ENCODE measurements around the gene MERTK.
"Not testable (repeated sequence)": the region's sequence is repeated elsewhere in the genome, so short reads cannot be mapped to it uniquely, and the experiment has no call there.

MERTK gene

GRCh38 chr2:111910609-111911277, 12.3 kb downstream of the MERTK start:
- DNase-seq = no peak

- DNase-seq = not testable (repeated sequence)
Measured at GRCh38 chr2:111911295-111911977, 13.0 kb downstream of the MERTK start.

DNA sequence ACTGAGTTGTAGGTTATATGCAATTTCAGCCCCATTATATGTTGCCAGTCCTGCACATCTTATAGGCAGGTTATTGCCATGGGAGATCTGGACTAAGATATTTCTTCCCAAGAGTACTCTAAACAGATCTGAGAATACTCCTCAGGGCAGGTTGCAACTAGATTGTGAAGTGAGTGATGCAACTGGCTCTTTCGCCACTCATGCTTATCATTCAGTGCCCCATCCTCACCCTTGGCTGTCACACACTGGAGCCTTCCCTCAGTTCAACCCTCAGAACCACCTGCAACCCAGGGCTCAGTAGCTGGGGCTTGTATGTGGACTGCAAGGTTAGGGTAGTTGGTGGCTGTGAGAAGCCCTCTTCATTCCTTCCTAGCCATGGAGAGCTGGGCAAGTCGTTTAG, 14.1 kb downstream of the MERTK start:
- DNase-seq = no peak

DNA sequence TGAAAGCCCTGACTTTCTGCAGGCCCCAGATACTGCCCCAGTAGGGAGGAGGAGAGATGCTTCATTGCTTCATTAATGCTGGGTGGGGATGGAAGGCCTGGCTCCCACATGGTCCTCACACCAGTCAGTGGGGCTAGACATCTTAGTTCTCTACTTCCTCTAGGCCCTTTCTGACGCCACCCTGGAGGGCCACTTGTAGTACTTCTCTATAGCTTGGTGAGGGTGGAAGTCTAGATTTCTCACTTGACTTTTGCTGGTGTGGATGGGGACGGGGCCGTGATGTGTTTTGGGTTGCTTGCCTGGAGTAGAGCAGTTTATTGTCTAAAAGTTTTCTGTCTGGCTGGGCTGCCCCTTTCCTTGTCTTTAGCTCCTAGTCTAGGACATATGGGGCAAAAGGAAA, 18.7 kb downstream of the MERTK start:
- no peak for DNase-seq

GRCh38 chr2:111918383-111918806, 20.0 kb downstream of the MERTK start:
- no peak for DNase-seq

GRCh38 chr2:111919365-111919764, 21.0 kb downstream of the MERTK start:
- DNase-seq = no peak

DNA sequence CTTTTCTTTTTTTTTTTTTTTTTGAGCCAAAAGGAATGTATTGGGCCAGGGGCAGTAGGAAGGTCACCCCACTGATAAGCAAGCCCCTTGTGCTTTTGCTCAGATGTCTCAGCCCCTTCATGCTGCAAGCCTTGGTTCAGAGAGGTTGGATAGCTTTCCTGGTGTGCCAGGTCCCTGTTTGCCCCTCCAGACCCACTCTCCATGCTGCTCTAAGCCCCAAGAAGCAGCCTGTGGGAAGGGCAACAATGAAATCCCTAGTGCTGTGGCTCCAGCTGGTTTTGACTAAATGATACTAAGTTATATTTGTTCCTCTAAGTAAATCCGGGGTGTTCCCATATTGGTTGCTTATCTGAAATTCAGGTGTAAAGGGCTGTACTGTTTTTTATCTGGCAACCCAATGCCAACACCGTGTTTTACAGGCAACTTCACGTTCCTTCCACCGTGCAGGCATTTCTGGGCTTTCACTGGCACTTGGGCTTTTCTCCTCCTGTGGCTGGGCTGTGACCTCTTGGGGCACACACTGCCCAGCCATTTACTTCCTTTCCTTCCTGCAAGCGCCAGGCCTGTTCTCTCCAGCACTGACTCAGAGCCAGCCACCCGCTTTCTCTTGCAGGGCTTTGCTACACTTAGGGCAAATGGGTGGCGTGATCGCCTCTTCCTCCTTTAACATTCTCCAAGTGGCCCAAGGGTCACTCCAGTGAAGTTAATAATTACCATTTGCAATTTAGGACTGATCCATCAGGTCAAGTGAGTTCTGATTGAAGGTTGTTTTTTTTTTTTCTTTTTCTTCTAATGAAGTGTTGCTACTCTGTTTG, 21.6 kb downstream of the MERTK start:
- no peak for DNase-seq

- no peak for DNase-seq
Measured at GRCh38 chr2:111923276-111923804, 24.9 kb downstream of the MERTK start.

- DNase-seq = no peak
Measured at GRCh38 chr2:111924617-111925107, 26.3 kb downstream of the MERTK start.

DNA sequence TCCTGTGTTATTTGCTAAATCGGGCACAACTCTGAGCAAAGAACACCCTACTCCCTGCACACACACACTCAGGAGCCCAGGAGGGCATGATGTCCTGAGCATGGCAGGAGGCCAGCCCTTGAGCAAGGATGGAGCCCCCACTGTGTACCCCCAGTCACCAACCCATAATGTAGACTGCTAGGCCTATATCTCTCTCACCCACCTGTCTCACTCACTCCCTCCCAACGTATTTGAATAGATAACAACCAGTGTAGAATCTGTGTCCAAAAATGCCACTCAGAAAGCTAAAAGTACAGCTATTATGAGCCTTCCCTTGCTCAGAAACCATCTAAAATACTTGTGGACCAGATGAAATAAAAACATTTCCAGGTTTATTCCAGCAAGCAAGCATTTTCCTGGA, 29.3 kb downstream of the MERTK start:
- no peak for DNase-seq

DNA sequence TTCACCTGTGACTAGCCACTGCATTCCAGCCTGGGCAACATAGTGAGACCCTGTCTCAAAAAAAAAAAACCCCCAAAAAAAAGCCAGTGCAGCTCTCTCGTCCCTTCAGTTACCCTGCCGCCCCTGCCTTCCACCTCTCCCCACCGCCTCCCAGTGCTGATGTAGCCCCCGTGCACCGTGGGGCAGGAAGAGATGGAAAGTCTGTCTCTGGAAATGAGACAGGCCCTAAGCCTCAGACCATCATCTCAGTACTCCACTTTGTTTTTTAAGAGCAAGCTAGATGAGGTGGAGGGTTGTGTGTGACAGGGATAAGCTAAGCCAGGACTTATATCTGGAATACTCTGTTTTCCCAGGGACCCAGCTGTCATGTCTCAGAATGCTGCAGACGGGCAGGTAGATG, 32.0 kb downstream of the MERTK start:
- DNase-seq = no peak

GRCh38 chr2:111930875-111931274, 32.5 kb downstream of the MERTK start:
- DNase-seq = no peak

GRCh38 chr2:111932841-111933291, 34.5 kb downstream of the MERTK start:
- no peak for DNase-seq

GRCh38 chr2:111933900-111934299, 35.5 kb downstream of the MERTK start:
- DNase-seq = not testable (repeated sequence)

- no peak for DNase-seq
Measured at GRCh38 chr2:111936881-111937280, 38.5 kb downstream of the MERTK start.

DNA sequence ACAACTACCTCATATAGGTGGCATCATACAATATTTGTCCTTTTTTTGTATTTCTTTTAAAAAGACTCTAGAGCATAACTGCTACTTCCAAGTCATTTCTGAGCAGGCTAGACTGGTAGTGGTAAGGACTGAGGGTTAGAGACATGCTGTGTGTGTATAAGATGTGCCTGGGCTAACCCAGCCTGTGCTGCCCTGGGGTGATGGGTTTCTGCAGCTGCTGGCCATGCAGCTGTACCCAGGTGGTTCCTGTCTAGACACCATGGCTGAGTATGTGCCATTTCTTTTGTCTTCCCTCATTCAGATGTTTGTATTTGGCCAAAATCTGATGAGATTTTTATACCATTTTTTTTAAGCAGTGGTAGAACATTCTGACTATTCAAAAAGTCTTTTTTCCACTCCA, 40.0 kb downstream of the MERTK start:
- DNase-seq = no peak

GRCh38 chr2:111940333-111941196, 42.2 kb downstream of the MERTK start:
- no peak for DNase-seq

DNA sequence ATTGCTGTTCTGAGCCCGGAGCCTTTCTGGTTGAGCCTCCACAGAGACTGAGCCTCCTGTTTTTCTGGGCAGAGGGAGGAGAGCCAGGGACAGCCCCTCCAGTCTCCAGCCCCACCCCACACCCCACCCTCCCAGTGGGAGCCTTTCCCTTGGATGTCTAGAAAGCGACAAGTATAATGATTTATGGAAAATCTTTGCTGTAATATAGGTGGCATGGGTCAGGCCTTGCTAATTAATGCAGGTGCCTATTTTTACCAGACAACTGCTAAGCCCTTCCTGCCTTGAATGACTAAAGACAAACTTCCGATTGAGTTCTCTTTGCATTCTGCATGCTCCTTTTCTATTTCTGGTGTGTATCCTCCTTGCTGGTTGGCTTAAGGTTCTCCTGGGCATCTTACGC, 43.1 kb downstream of the MERTK start:
- DNase-seq = no peak

DNA sequence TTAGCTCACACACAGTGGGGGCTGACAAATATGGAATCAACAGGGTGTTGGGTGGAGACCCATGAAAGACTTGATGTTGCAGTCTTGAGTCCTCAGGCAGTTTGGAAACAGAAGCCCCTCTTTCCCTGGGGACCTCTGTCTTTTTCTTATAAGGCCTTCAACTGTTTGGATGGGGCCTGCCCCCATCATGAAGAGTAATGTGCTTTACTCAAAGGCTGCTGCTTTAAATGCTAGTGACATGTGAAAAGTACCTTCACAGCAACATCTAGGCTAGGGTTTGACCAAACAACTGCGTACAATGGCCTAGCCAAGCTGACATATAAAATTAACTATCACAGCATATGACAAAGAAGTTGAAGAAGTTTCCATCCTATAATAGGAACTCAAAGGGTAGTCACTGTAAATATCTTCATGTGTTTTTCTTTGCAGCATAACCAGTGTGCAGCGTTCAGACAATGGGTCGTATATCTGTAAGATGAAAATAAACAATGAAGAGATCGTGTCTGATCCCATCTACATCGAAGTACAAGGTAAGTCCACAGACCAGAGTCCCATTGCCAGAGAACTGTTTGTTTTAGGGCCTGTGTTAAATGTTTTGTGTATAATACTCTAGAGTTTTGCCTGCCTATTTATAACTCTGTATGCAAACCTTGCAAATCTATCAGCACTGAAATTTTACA, 46.3 kb downstream of the MERTK start:
- no peak for DNase-seq

DNA sequence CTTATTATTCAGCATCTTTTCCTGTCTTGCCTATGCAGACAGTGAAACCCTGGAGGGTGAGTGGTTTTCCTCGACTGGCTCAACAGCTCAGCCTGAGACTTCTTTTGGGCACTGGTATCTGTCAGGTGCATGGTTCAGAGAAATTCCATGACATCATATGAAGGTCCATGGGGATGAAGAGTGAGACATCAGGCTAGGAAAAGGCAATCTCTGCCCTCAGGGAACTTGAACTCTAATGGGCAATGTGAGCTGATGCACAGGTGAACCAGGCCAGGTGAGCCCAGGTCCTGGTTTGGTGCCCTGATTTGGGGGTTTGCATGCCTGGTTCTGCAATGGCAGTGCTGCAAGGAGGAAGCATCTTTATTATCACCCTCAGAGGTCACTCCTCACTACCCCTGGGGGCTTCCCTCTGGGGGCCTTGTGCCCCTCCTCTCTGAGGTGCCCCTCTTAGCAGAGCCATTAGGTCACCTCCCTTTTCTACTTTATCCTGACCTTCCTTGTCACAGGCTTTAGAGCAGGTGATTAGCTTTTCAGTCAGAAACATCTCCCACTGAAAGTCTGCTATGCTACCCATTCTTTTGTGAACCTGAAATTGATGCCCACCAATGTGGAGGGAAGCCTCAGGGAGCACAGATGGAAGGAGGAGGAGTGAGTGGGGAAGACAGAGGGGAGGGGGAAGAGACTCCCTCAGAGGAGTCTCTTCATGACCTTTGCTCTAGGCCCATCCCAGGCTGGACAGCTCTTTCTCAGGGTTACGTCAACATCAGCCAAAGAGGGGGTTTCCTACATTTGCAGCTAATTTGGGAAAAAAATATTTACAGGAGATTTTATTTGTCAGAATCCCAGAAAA, 47.3 kb downstream of the MERTK start:
- DNase-seq = no peak
